SK-N-SH treated with all-trans-retinoic acid at 6 μM for 48 hours (cell line): Measurements from ENCODE around the gene CLDND2.

Experiments
- ARNTL ChIP-seq: fragments of 450-650 bp; formaldehyde crosslinking; IDR thresholded peaks from 2 replicates; pipeline ENCODE4 v1.5.0; 2020; ENCODE audit warnings: low read depth, mild to moderate bottlenecking, moderate library complexity, borderline replicate concordance
- BACH2 ChIP-seq: fragments of 250-450 bp; sonication (Bioruptor Pico); IDR thresholded peaks from 2 replicates; pipeline ENCODE4 v1.9.0; 2021; ENCODE audit warnings: mild to moderate bottlenecking, borderline replicate concordance
- CREB5 ChIP-seq: fragments of 250-450 bp; sonication (Bioruptor Pico); IDR thresholded peaks from 2 replicates; pipeline ENCODE4 v1.5.1; 2020; ENCODE audit warnings: low read depth, mild to moderate bottlenecking, moderate library complexity
- CSDC2 ChIP-seq: fragments of 250-450 bp; sonication (Bioruptor Pico); IDR thresholded peaks from 2 replicates; pipeline ENCODE4 v1.5.0; 2020; ENCODE audit warnings: mild to moderate bottlenecking, moderate library complexity
- CSRNP3 ChIP-seq: fragments of 250-450 bp; sonication (Bioruptor Pico); IDR thresholded peaks from 2 replicates; pipeline ENCODE4 v1.5.1; 2021; ENCODE audit warnings: mild to moderate bottlenecking, moderate library complexity
- ESRRG ChIP-seq: fragments of 250-450 bp; sonication (Bioruptor Pico); IDR thresholded peaks from 2 replicates; pipeline ENCODE4 v1.6.1; 2021; ENCODE audit warnings: mild to moderate bottlenecking
- ISL1 ChIP-seq: fragments of 250-450 bp; sonication (Bioruptor Pico); IDR thresholded peaks from 2 replicates; pipeline ENCODE4 v2.1.2; 2022; ENCODE audit warnings: mild to moderate bottlenecking, moderate library complexity
- OSR1 ChIP-seq: fragments of 250-450 bp; sonication (Bioruptor Pico); IDR thresholded peaks from 2 replicates; pipeline ENCODE4 v1.8.0; 2022; ENCODE audit warnings: moderate library complexity, mild to moderate bottlenecking, inconsistent platforms
- PATZ1 ChIP-seq: fragments of 250-450 bp; sonication (Bioruptor Pico); IDR thresholded peaks from 2 replicates; pipeline ENCODE4 v1.8.0; 2020; ENCODE audit warnings: mild to moderate bottlenecking, moderate library complexity, borderline replicate concordance
- RARB ChIP-seq: fragments of 250-450 bp; sonication (Bioruptor Pico); IDR thresholded peaks from 2 replicates; pipeline ENCODE4 v1.8.0; 2021; ENCODE audit warnings: mild to moderate bottlenecking, moderate library complexity
- SNAI2 ChIP-seq: fragments of 250-450 bp; sonication (Bioruptor Pico); IDR thresholded peaks from 2 replicates; pipeline ENCODE4 v1.5.0; 2020; ENCODE audit warnings: mild to moderate bottlenecking, moderate library complexity
- TCF4 ChIP-seq: fragments of 250-450 bp; sonication (Bioruptor Pico); IDR thresholded peaks from 2 replicates; pipeline ENCODE4 v1.8.0; 2021; ENCODE audit warnings: mild to moderate bottlenecking, moderate library complexity, borderline replicate concordance
- TSHZ2 ChIP-seq: fragments of 250-450 bp; sonication (Bioruptor Pico); IDR thresholded peaks from 2 replicates; pipeline ENCODE4 v1.5.0; 2020; ENCODE audit warnings: mild to moderate bottlenecking, moderate library complexity
- ZFP3 ChIP-seq: fragments of 250-450 bp; sonication (Bioruptor Pico); IDR thresholded peaks from 2 replicates; pipeline ENCODE4 v1.5.0; 2020; ENCODE audit warnings: mild to moderate bottlenecking, moderate library complexity

- TF ChIP-seq PATZ1 (no peak), RARB (CRISPR knock-in tag) (no peak), ZFP3 (CRISPR knock-in tag) (no peak), ESRRG (CRISPR knock-in tag) (no peak), TSHZ2 (CRISPR knock-in tag) (no peak), OSR1 (no peak), ISL1 (CRISPR knock-in tag) (no peak), CREB5 (CRISPR knock-in tag) (no peak), BACH2 (CRISPR knock-in tag) (no peak), SNAI2 (no peak), ARNTL (CRISPR knock-in tag) (no peak), TCF4 (CRISPR knock-in tag) (no peak), CSDC2 (CRISPR knock-in tag) (no peak), CSRNP3 (CRISPR knock-in tag) (no peak)
Observed at GRCh38 chr19:51365211-51365964, 3.4 kb downstream of the CLDND2 start.
